GM23338 (cell line): Measurements from ENCODE around the gene MMP15. TPM values are rescaled to one million over a fixed set of nuclear protein-coding genes. Genes with fewer than 3 reads are reported as not detected.

Experiments used
- ATAC-seq: fragments of 200-7000 bp; cut with Tn5 transposase; 3 replicates; pipeline ENCODE4 v1.9.1; 2020
- DNase-seq: peaks from one replicate; pipeline ENCODE4 v3.0.0-alpha.2; 2015; ENCODE audit warnings: low spot score
- H2AFZ ChIP-seq: fragments of 200-600 bp; sonication (generic); 2 replicates; pipeline ENCODE4 v1.8.0; 2016; ENCODE audit warnings: antibody characterized with exemption, mild to moderate bottlenecking, moderate library complexity
- H3F3A ChIP-seq: fragments of 200-600 bp; sonication (generic); replicated peaks from 2 replicates; pipeline ENCODE4 v1.8.0; 2017; ENCODE audit warnings: antibody characterized with exemption, mixed run types, low read depth
- H3K27ac ChIP-seq: fragments of 200-600 bp; sonication (generic); 2 replicates; pipeline ENCODE4 v1.6.1; 2016; ENCODE audit warnings: low read depth
- H3K27me3 ChIP-seq: fragments of 200-600 bp; sonication (generic); 2 replicates; pipeline ENCODE4 v1.8.0; 2016; ENCODE audit warnings: mild to moderate bottlenecking, mixed run types, moderate library complexity; ENCODE audit not compliant: insufficient read depth
- H3K36me3 ChIP-seq: fragments of 200-600 bp; sonication (generic); 2 replicates; pipeline ENCODE4 v1.8.0; 2016; ENCODE audit warnings: mild to moderate bottlenecking; ENCODE audit not compliant: insufficient read depth
- H3K4me1 ChIP-seq: fragments of 200-600 bp; sonication (generic); 2 replicates; pipeline ENCODE4 v1.8.0; 2016; ENCODE audit warnings: mild to moderate bottlenecking, moderate library complexity; ENCODE audit not compliant: insufficient read depth
- H3K4me2 ChIP-seq: fragments of 200-600 bp; sonication (generic); 2 replicates; pipeline ENCODE4 v1.7.1; 2017; ENCODE audit warnings: mixed run types
- H3K4me3 ChIP-seq: fragments of 200-600 bp; sonication (generic); 2 replicates; pipeline ENCODE4 v1.6.1; 2016; ENCODE audit warnings: mixed run types
- H3K79me2 ChIP-seq: fragments of 200-600 bp; sonication (generic); replicated peaks from 2 replicates; pipeline ENCODE4 v1.8.0; 2017; ENCODE audit warnings: mild to moderate bottlenecking; ENCODE audit not compliant: insufficient read depth
- H3K9me2 ChIP-seq: fragments of 200-600 bp; sonication (generic); 2 replicates; pipeline ENCODE4 v1.8.0; 2017; ENCODE audit not compliant: insufficient read depth
- H4K20me1 ChIP-seq: fragments of 200-600 bp; sonication (generic); replicated peaks from 2 replicates; pipeline ENCODE4 v1.8.0; 2017; ENCODE audit warnings: mild to moderate bottlenecking; ENCODE audit not compliant: insufficient read depth
- H3K27ac Mint-ChIP-seq: 2 replicates; pipeline ENCODE4 v1.8.0; 2020; ENCODE audit warnings: inconsistent platforms, mild to moderate bottlenecking, moderate library complexity, mixed read lengths
- H3K27me3 Mint-ChIP-seq: 3 replicates; pipeline ENCODE4 v1.8.0; 2022; ENCODE audit warnings: low read depth, mild to moderate bottlenecking, moderate library complexity, mixed read lengths, inconsistent platforms; ENCODE audit not compliant: insufficient read depth, poor library complexity
- H3K36me3 Mint-ChIP-seq: 3 replicates; pipeline ENCODE4 v1.8.0; 2021; ENCODE audit warnings: low read depth, mild to moderate bottlenecking, inconsistent platforms, moderate library complexity, mixed read lengths
- H3K4me1 Mint-ChIP-seq: 3 replicates; pipeline ENCODE4 v1.8.0; 2020; ENCODE audit warnings: mild to moderate bottlenecking, inconsistent platforms, mixed read lengths
- H3K4me3 Mint-ChIP-seq: 3 replicates; pipeline ENCODE4 v1.8.0; 2021; ENCODE audit warnings: moderate library complexity, mild to moderate bottlenecking, inconsistent platforms, mixed read lengths
- H3K9me3 Mint-ChIP-seq: 3 replicates; pipeline ENCODE4 v1.8.0; 2020; ENCODE audit warnings: moderate library complexity, mild to moderate bottlenecking, inconsistent platforms, mixed read lengths
- CREB1 ChIP-seq: fragments of 250-450 bp; sonication (Bioruptor Pico); IDR thresholded peaks from 2 replicates; pipeline ENCODE4 v1.5.0; 2020; ENCODE audit warnings: low read depth, mild to moderate bottlenecking, moderate library complexity
- EZH2phosphoT487 ChIP-seq: fragments of 200-600 bp; sonication (generic); IDR thresholded peaks from one replicate; pipeline ENCODE4 v1.8.1; 2018; ENCODE audit warnings: antibody characterized with exemption; ENCODE audit not compliant: unreplicated experiment
- NANOG ChIP-seq: IDR thresholded peaks from 2 replicates; pipeline ENCODE4 v1.6.1; 2016; ENCODE audit warnings: antibody characterized with exemption, borderline replicate concordance
- POLR2AphosphoS5 ChIP-seq: IDR thresholded peaks from 2 replicates; pipeline ENCODE4 v1.6.1; 2016; ENCODE audit warnings: antibody characterized with exemption, low read depth
- ZNF114 ChIP-seq: fragments of 250-450 bp; sonication (Bioruptor Pico); IDR thresholded peaks from 2 replicates; pipeline ENCODE4 v1.5.0; 2020; ENCODE audit warnings: mild to moderate bottlenecking, moderate library complexity
- ZNF462 ChIP-seq: fragments of 250-450 bp; sonication (Bioruptor Pico); IDR thresholded peaks from 2 replicates; pipeline ENCODE4 v1.5.0; 2020; ENCODE audit warnings: mild to moderate bottlenecking, moderate library complexity
- polyA plus RNA-seq: library from polyadenylated mRNA; unstranded; fragments of >200 nt; fragmentation: Nextera tagmentation; extraction: Ambion mirVana; gene quantifications from 2 replicates; pipeline ENCODE4 v1.2.1, GENCODE V29; 2016
- total RNA-seq: library from RNA; depleted of rRNA; stranded (reverse); fragments of >200 nt; shearing (Covaris generic); gene quantifications from 2 replicates; pipeline ENCODE4 v1.2.3, GENCODE V29; 2014

MMP15 gene
- total and polyA plus RNA-seq, 2 experiments from 2014 or later = 10.9 to 79.1 TPM

GRCh38 chr16:58029410-58029809, 3.9 kb downstream of the MMP15 start (continued):
- no peak for TF ChIP-seq EZH2phosphoT487
- TF ChIP-seq NANOG = no peak
- TF ChIP-seq ZNF114 (CRISPR knock-in tag) = no peak
- no peak for TF ChIP-seq ZNF462 (CRISPR knock-in tag)
- TF ChIP-seq POLR2AphosphoS5 = no peak

GRCh38 chr16:58030136-58030840, 4.7 kb downstream of the MMP15 start:
- ATAC-seq (no peak), DNase-seq (no peak)
- Histone ChIP-seq H3K4me2 (no peak overlapping the region), H3K4me1 (peaks cover 25% of the 10 kb centered on the region), H3K27me3 (no peaks in the 10 kb centered on the region), H3K9me2 (no peaks in the 10 kb centered on the region), H3K79me2 (peaks cover 44% of the 10 kb centered on the region), H4K20me1 (peaks cover 2% of the 10 kb centered on the region; the same call in 1 of the 2 replicates), H3F3A (0 out of 2 replicates have a peak, but pooled peaks cover 2% of the 10 kb centered on the region), H3K36me3 (no peaks in the 10 kb centered on the region), H3K27ac (no peak overlapping the region), H3K4me3 (no peak overlapping the region), H2AFZ (no peak overlapping the region)
- Mint-ChIP-seq H3K4me3 (no peak overlapping the region), H3K36me3 (peaks cover 9% of the 10 kb centered on the region; the same call in 2 of the 3 replicates), H3K27ac (no peak overlapping the region), H3K27me3 (peaks cover 9% of the 10 kb centered on the region), H3K9me3 (no peaks in the 10 kb centered on the region), H3K4me1 (peaks cover 38% of the 10 kb centered on the region)
- TF ChIP-seq EZH2phosphoT487 (no peak), CREB1 (CRISPR knock-in tag) (no peak), ZNF462 (CRISPR knock-in tag) (no peak), ZNF114 (CRISPR knock-in tag) (no peak)
